GM12878 (cell line): Measurements from ENCODE around the gene DNASE1L1. TPM values are rescaled to one million over a fixed set of nuclear protein-coding genes. Genes with fewer than 3 reads are reported as not detected.

Experiments used
- ATAC-seq: fragments of 200-7000 bp; cut with Tn5 transposase; 3 replicates; pipeline ENCODE4 v1.9.1; 2020; ENCODE audit warnings: mild to moderate bottlenecking, moderate library complexity
- BruUV-seq: library from RNA; stranded (reverse); fragments of 400-500 nt; replicated peaks from 2 replicates; lab custom pipeline; 2021; lab: Mats Ljungman, UMichigan
- CTCF ChIA-PET: fragments of 300-600 bp; sonication (Branson Sonifier 250); formaldehyde crosslinking; extraction: SDS; loops from one replicate; lab custom pipeline; 2021; ENCODE audit warnings: inconsistent platforms; lab: Yijun Ruan, JAX
- POLR2A ChIA-PET: fragments of 350-600 bp; formaldehyde crosslinking; extraction: SDS; loops from one replicate; lab custom pipeline; 2021; ENCODE audit warnings: inconsistent platforms; lab: Charles Lee
- RAD21 ChIA-PET: fragments of 300-600 bp; sonication (Branson Sonifier 250); formaldehyde crosslinking; loops from one replicate; lab custom pipeline; 2023; ENCODE audit warnings: antibody characterized with exemption; ENCODE audit not compliant: unreplicated experiment; lab: Charles Lee
- SMC1A ChIA-PET: fragments of 300-600 bp; sonication (Branson Sonifier 250); formaldehyde crosslinking; loops from one replicate; lab custom pipeline; 2023; ENCODE audit not compliant: unreplicated experiment, uncharacterized antibody; lab: Charles Lee
- DNase-seq: peaks from one replicate; pipeline ENCODE4 v3.0.0-alpha.2; 2011; ENCODE audit warnings: low read depth, low spot score
- FAIRE-seq: peaks from 3 replicates; lab custom pipeline; 2011; peaks lifted over from hg19 to GRCh38; lab: Jason Lieb, UNC
- H2AFZ ChIP-seq: 2 replicates; pipeline ENCODE4 v1.6.0; 2011; ENCODE audit warnings: low read depth, low read length, control low read depth; ENCODE audit not compliant: control insufficient read depth
- H3K27ac ChIP-seq: 2 replicates; pipeline ENCODE4 v1.5.1; 2011; ENCODE audit warnings: control low read depth; ENCODE audit not compliant: control insufficient read depth, insufficient read depth
- H3K27me3 ChIP-seq, 2 experiments: replicated peaks in 1 of 2; 2 replicates each; pipeline versions ENCODE4 v1.6.0 to v1.6.1; 2011; ENCODE audit warnings: low read length in 1 of 2; ENCODE audit not compliant: control insufficient read depth in 2 of 2, insufficient read depth in 2 of 2
- H3K36me3 ChIP-seq, 2 experiments: 2 replicates each; pipeline ENCODE4 v1.5.1; 2011; ENCODE audit warnings: low read length in 1 of 2; ENCODE audit not compliant: control insufficient read depth in 2 of 2, insufficient read depth in 2 of 2
- H3K4me1 ChIP-seq: 2 replicates; pipeline ENCODE4 v1.6.1; 2011; ENCODE audit warnings: mild to moderate bottlenecking, low read length, moderate library complexity, mixed read lengths; ENCODE audit not compliant: control insufficient read depth, insufficient read depth
- H3K4me2 ChIP-seq: 2 replicates; pipeline ENCODE4 v1.6.0; 2011; ENCODE audit warnings: control low read depth; ENCODE audit not compliant: control insufficient read depth, insufficient read depth
- H3K4me3 ChIP-seq: fragments of 200-600 bp; sonication (generic); 2 replicates; pipeline ENCODE4 v1.5.1; 2016
- H3K79me2 ChIP-seq: 2 replicates; pipeline ENCODE4 v1.6.0; 2011; ENCODE audit warnings: low read length; ENCODE audit not compliant: control insufficient read depth, insufficient read depth
- H3K9ac ChIP-seq: 2 replicates; pipeline ENCODE4 v1.8.0; 2011; ENCODE audit warnings: low read length, control low read depth, mixed read lengths; ENCODE audit not compliant: control insufficient read depth, insufficient read depth
- H3K9me3 ChIP-seq: replicated peaks from 3 replicates; pipeline ENCODE4 v1.5.1; 2011; ENCODE audit warnings: mild to moderate bottlenecking, low read length; ENCODE audit not compliant: control insufficient read depth, insufficient read depth
- H4K20me1 ChIP-seq: 2 replicates; pipeline ENCODE4 v1.6.0; 2011; ENCODE audit not compliant: control insufficient read depth, insufficient read depth
- IKZF2 ChIP-seq, 2 experiments: fragments of 450-650 bp; IDR thresholded peaks; 2 replicates each; pipeline ENCODE4 v1.6.1; 2017; ENCODE audit warnings: mild to moderate bottlenecking in 2 of 2, moderate library complexity in 2 of 2
- KDM1A ChIP-seq: fragments of 200-600 bp; sonication (generic); IDR thresholded peaks from 2 replicates; pipeline ENCODE4 v1.6.1; 2016; ENCODE audit warnings: borderline replicate concordance
- KLF5 ChIP-seq: fragments of 450-650 bp; IDR thresholded peaks from 2 replicates; pipeline ENCODE4 v1.6.1; 2014; ENCODE audit warnings: mild to moderate bottlenecking; ENCODE audit not compliant: partially characterized antibody
- MEF2A ChIP-seq: IDR thresholded peaks from 2 replicates; pipeline ENCODE4 v1.6.1; 2011; ENCODE audit warnings: low read depth, mild to moderate bottlenecking, low read length, moderate library complexity; ENCODE audit not compliant: insufficient read depth
- RB1 ChIP-seq: fragments of 450-650 bp; formaldehyde crosslinking; IDR thresholded peaks from 2 replicates; pipeline ENCODE4 v1.6.1; 2017; ENCODE audit warnings: mild to moderate bottlenecking, borderline replicate concordance
- TCF12 ChIP-seq: IDR thresholded peaks from 2 replicates; pipeline ENCODE4 v1.6.1; 2011; ENCODE audit warnings: low read depth, mild to moderate bottlenecking, low read length
- WGBS: methylation state at CpG from one replicate; pipeline ENCODE4 v1.1.6; 2016; ENCODE audit warnings: low lambda C conversion rate; ENCODE audit not compliant: insufficient replicate concordance, insufficient coverage; ENCODE audit errors: missing lambda C conversion rate; 5-methylcytosine and 5-hydroxymethylcytosine counted together
- in situ Hi-C: fragments of 300-500 bp; cut with MboI; formaldehyde crosslinking; loops from 9 replicates; pipeline ENCODE4 v1.14.3; 2018; ENCODE audit warnings: mixed read lengths
- intact Hi-C: fragments of 100-400 bp; cut with micrococcal nuclease; formaldehyde crosslinking; loops from one replicate; pipeline ENCODE4 v1.14.2; 2022; ENCODE audit not compliant: unreplicated experiment
- polyA plus RNA-seq, 11 experiments: library from polyadenylated mRNA; depleted of rRNA in 4 of 11; unstranded in 6 of 11; stranded (reverse) in 5 of 11; fragments of >200 nt; fragmentation: Nextera tagmentation in 4 of 11; fragmentation: Illumina TruSeq in 1 of 11; extraction: Ambion mirVana in 4 of 11; extraction: Trizol in 1 of 11; gene quantifications; 1 replicate in 1 of 11; 2 replicates in 10 of 11; pipeline versions ENCODE4 v1.2.1 to v1.2.3, GENCODE V29; 2011 to 2016; ENCODE audit warnings: inconsistent platforms in 2 of 11, missing spikeins in 2 of 11, low read depth in 1 of 11
- total RNA-seq, 4 experiments: library from RNA; depleted of rRNA in 3 of 4; stranded (reverse); fragments of >200 nt in 3 of 4; fragmentation: Illumina TruSeq in 1 of 4; extraction: Trizol in 1 of 4; gene quantifications; 2 replicates each; pipeline versions ENCODE4 v1.2.1 to v1.2.3, GENCODE V29; 2013 to 2021
- TF ChIP-seq, protein P1 (sequence below): fragments of 450-650 bp; IDR thresholded peaks from 2 replicates; pipeline ENCODE4 v1.6.1; 2018; ENCODE audit warnings: borderline replicate concordance, mild to moderate bottlenecking; ENCODE audit not compliant: partially characterized antibody

Gene DNASE1L1
- total and polyA plus RNA-seq, 10 of the 15 experiments (the other 5 are each of a cell fraction or from before 2014, with no cell fraction given) = 0.60 to 22.7 (median 6.8) TPM

DNA sequence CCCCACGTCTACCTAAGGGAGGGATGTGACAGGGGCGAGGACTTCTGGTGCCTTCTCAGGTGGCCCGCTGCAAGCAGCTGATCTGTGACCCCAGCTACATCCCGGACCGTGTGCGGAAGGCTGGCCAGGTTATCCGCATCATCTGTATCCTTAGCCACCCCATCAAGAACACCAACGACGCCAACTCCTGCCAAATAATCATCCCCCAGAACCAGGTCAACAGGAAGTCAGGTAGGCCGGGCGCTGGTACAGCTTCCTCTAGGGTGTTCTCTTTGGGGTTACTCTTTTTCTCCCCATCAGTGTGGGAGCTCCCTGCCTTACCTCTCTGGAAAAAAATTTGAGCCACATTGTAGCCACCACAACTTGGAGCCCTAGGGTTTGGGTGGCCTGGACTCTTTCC lies 32.5 kb upstream of the DNASE1L1 start:
- CTCF ChIA-PET = no interaction called here
- Histone ChIP-seq H2AFZ (no peak overlapping the region), H3K4me3 (no peak overlapping the region), H3K27me3 (no peaks in the 10 kb centered on the region), H4K20me1 (no peaks in the 10 kb centered on the region), H3K27ac (no peak overlapping the region), H3K9ac (no peak overlapping the region), H3K36me3 (peaks cover 0 to 5% of the 10 kb centered on the region in 2 experiments; a peak in 1 of 4 replicates), H3K9me3 (no peaks in the 10 kb centered on the region), H3K4me1 (0 out of 2 replicates have a peak, but pooled peaks cover 3% of the 10 kb centered on the region), H3K79me2 (peaks cover 28% of the 10 kb centered on the region), H3K4me2 (no peak overlapping the region)
- intact Hi-C loops = no loop called here
- RAD21 ChIA-PET = no interaction called here
- TF ChIP-seq TCF12 (no peak), RB1 (no peak), KLF5 (no peak), IKZF2 (IDR thresholded peaks at IDR 0.05) (no peak), KDM1A (no peak), MEF2A (no peak)
- TF ChIP-seq, protein P1, sequence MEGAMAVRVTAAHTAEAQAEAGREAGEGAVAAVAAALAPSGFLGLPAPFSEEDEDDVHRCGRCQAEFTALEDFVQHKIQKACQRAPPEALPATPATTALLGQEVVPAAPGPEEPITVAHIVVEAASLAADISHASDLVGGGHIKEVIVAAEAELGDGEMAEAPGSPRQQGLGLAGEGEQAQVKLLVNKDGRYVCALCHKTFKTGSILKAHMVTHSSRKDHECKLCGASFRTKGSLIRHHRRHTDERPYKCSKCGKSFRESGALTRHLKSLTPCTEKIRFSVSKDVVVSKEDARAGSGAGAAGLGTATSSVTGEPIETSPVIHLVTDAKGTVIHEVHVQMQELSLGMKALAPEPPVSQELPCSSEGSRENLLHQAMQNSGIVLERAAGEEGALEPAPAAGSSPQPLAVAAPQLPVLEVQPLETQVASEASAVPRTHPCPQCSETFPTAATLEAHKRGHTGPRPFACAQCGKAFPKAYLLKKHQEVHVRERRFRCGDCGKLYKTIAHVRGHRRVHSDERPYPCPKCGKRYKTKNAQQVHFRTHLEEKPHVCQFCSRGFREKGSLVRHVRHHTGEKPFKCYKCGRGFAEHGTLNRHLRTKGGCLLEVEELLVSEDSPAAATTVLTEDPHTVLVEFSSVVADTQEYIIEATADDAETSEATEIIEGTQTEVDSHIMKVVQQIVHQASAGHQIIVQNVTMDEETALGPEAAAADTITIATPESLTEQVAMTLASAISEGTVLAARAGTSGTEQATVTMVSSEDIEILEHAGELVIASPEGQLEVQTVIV = no peak
- no TSS peak for BruUV-seq
- DNase-seq = no peak
- POLR2A ChIA-PET = interaction anchor here (0.6 kb wide), 1 partner anchor 52 kb away, joined by 3 read pairs; no protein-coding TSS in a partner anchor
- SMC1A ChIA-PET = no interaction called here
- in situ Hi-C loops = no loop called here
- FAIRE-seq = no peak
- 80% methylated on average over 11 of the region's 11 CpGs for WGBS
- ATAC-seq = no peak
